Measurements from ENCODE around the gene MYRF.

The MYRF gene

GRCh38 chr11:61816736-61817455 is 64.5 kb downstream of the MYRF start, which contains the start of gene FADS1:
Gene FADS1 (minus strand): TSS chr11:61817003. CDS start chr11:61816929, 74 bp downstream.
- intact Hi-C loops (cut with micrococcal nuclease) = loop anchor here (1.0 to 2.0 kb wide), 2 partner anchors 11 to 18 kb away; partner anchors contain the start of gene FADS2
- Mint-ChIP-seq H3K27me3 (no peaks in the 10 kb centered on the region), H3K9me3 (no peaks in the 10 kb centered on the region), H3K4me1 (ENCODE audit: low read depth) (peaks cover 36% of the 10 kb centered on the region), H3K36me3 (ENCODE audit: low read depth) (peaks cover 48% of the 10 kb centered on the region), H3K27ac (peak within 1 kb of the TSS; percentile 94), H3K4me3 (peak within 1 kb of the TSS; percentile 92)

- peak overlapping the region; percentile 94 for H3K27ac Mint-ChIP-seq
Measured at GRCh38 chr11:61817471-61818202, 65.2 kb downstream of the MYRF start.

GRCh38 chr11:61820174-61820573 is 67.7 kb downstream of the MYRF start:
- intact Hi-C loops (cut with micrococcal nuclease) = no loop called here
- Mint-ChIP-seq H3K36me3 (ENCODE audit: low read depth) (peaks cover 15% of the 10 kb centered on the region), H3K27me3 (no peaks in the 10 kb centered on the region), H3K9me3 (no peaks in the 10 kb centered on the region), H3K4me1 (ENCODE audit: low read depth) (peaks cover 13% of the 10 kb centered on the region), H3K4me3 (no peak overlapping the region), H3K27ac (no peak overlapping the region)

More at GRCh38 chr11:61817471-61818202, 65.2 kb downstream of the MYRF start:
- Mint-ChIP-seq H3K4me3 (peak overlapping the region; percentile 92), H3K9me3 (no peaks in the 10 kb centered on the region), H3K4me1 (ENCODE audit: low read depth) (peaks cover 29% of the 10 kb centered on the region), H3K27me3 (no peaks in the 10 kb centered on the region), H3K36me3 (ENCODE audit: low read depth) (peaks cover 40% of the 10 kb centered on the region)
- intact Hi-C loops (cut with micrococcal nuclease) = loop anchor here (1.0 to 2.0 kb wide), 2 partner anchors 11 to 17 kb away; partner anchors contain the start of gene FADS2

DNA sequence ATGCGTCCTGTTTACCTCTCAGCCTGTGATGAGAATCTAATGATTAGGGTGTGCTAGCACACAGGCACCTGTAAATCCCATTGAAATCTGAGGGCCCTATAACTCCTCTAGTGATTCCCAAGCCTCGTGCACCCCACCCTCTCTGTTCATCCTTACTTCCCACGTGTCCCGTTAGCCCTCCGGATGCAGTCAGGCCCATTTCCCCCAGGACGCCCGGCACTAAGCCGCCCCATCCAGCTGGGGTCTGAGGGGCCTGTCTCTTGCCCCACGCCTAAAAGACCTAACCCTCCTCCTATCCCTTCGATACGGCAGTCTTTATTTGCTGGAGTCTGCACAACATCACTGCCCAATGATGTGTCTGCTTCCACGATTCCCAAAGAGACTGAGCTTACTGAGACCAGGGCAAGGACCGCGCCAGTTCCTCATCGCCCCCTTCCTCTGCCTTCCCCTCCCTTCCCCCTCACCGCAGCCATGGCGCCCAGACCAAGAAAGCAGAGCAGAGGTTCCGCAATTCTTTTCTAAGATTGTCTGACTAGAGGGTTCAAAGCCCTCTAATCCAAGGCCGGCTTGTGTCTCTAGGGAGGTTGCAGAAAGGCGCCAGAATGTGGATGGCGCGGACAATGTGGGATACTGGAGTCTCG is 74.6 kb downstream of the MYRF start:
- peak overlapping the region; percentile 97 for H3K27ac Mint-ChIP-seq
- H3K9me3 Mint-ChIP-seq = no peaks in the 10 kb centered on the region
- intact Hi-C loops (cut with micrococcal nuclease) = no loop called here

GRCh38 chr11:61827571-61828378 is 75.3 kb downstream of the MYRF start, which contains the start of gene FADS2:
Gene FADS2 (plus strand): TSS chr11:61828300. CDS start chr11:61828391, 91 bp downstream.
- Mint-ChIP-seq H3K4me3 (peak within 1 kb of the TSS; percentile 97), H3K36me3 (ENCODE audit: low read depth) (peaks cover 51% of the 10 kb centered on the region), H3K9me3 (no peaks in the 10 kb centered on the region), H3K27ac (peak within 1 kb of the TSS; percentile 97), H3K4me1 (ENCODE audit: low read depth) (peaks cover 58% of the 10 kb centered on the region), H3K27me3 (no peaks in the 10 kb centered on the region)
- intact Hi-C loops (cut with micrococcal nuclease) = loop anchor here (1.0 kb wide), 1 partner anchor 10 kb away; the partner anchor contains the start of gene FADS1

More for the DNA sequence above, 74.6 kb downstream of the MYRF start:
- Mint-ChIP-seq H3K36me3 (ENCODE audit: low read depth) (peaks cover 44% of the 10 kb centered on the region), H3K27me3 (no peaks in the 10 kb centered on the region), H3K4me1 (ENCODE audit: low read depth) (peaks cover 51% of the 10 kb centered on the region), H3K4me3 (peak overlapping the region; percentile 97)

GRCh38 chr11:61828379-61828628 is 75.9 kb downstream of the MYRF start:
- H3K4me3 Mint-ChIP-seq = peak overlapping the region; percentile 97
- no peaks in the 10 kb centered on the region for H3K9me3 Mint-ChIP-seq
- H3K27me3 Mint-ChIP-seq = no peaks in the 10 kb centered on the region
- intact Hi-C loops (cut with micrococcal nuclease) = loop anchor here (1.0 kb wide), 1 partner anchor 11 kb away; the partner anchor contains the start of gene FADS1
- H3K27ac Mint-ChIP-seq = peak overlapping the region; percentile 97
- peaks cover 63% of the 10 kb centered on the region for H3K4me1 Mint-ChIP-seq (ENCODE audit: low read depth)
- peaks cover 57% of the 10 kb centered on the region for H3K36me3 Mint-ChIP-seq (ENCODE audit: low read depth)

DNA sequence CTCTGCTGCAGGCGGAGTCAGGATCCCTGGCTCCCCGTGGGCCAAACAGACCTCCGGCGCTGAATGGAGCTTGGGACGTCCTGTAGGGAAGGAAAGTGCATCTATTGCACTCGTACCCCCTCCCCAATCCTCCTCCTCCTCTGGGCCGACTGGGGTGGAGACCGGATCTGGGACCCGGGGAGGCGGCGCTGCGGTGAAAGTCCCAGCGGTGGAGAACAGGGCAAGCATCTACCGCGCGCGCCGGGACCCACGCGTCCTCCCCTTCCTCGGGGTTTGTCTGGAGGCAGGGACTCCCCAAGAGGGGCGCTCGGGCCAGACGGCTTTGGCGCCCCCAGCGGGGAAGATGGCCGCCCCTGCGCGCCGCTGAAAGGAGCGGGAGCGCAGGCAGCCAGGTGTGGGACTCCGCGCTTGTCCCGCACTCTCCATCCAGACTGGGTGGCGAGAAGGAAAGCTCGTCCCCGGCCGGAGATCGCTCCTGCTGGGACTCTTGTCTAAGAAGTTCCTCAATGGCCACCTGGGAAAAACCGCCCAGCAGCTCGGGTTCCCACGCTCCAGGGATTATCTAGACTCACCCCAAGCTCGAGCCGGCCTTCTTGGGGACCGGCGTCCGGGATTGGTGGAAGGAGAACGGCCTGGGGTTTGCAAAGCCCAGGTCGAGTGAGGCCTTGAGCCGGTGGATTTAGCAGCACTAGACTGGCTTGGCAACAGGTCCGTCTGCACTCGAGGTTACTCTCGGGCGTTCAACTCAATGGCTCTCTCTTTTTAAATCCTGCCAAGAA is 76.4 kb downstream of the MYRF start:
- Mint-ChIP-seq H3K9me3 (no peaks in the 10 kb centered on the region), H3K27ac (peak overlapping the region; percentile 97), H3K4me1 (ENCODE audit: low read depth) (peaks cover 68% of the 10 kb centered on the region), H3K4me3 (peak overlapping the region; percentile 97), H3K27me3 (no peaks in the 10 kb centered on the region), H3K36me3 (ENCODE audit: low read depth) (peaks cover 62% of the 10 kb centered on the region)
- intact Hi-C loops (cut with micrococcal nuclease) = loop anchor here (1.0 kb wide), 1 partner anchor 12 kb away; the partner anchor contains the start of gene FADS1

- intact Hi-C loops (cut with micrococcal nuclease) = no loop called here
- Mint-ChIP-seq H3K9me3 (no peaks in the 10 kb centered on the region), H3K4me3 (peak overlapping the region; percentile 97), H3K27ac (peak overlapping the region; percentile 97), H3K4me1 (ENCODE audit: low read depth) (peaks cover 73% of the 10 kb centered on the region), H3K27me3 (no peaks in the 10 kb centered on the region), H3K36me3 (ENCODE audit: low read depth) (peaks cover 66% of the 10 kb centered on the region)
Measured at GRCh38 chr11:61829806-61830205, 77.4 kb downstream of the MYRF start.

- Mint-ChIP-seq H3K9me3 (no peaks in the 10 kb centered on the region), H3K4me1 (ENCODE audit: low read depth) (peaks cover 78% of the 10 kb centered on the region), H3K4me3 (peak overlapping the region; percentile 97), H3K27ac (peak overlapping the region; percentile 20), H3K27me3 (no peaks in the 10 kb centered on the region), H3K36me3 (ENCODE audit: low read depth) (peaks cover 68% of the 10 kb centered on the region)
- intact Hi-C loops (cut with micrococcal nuclease) = no loop called here
Measured at GRCh38 chr11:61830237-61831105, 78.0 kb downstream of the MYRF start.

- intact Hi-C loops (cut with micrococcal nuclease) = no loop called here
- H3K36me3 Mint-ChIP-seq (ENCODE audit: low read depth) = peaks cover 78% of the 10 kb centered on the region
- no peaks in the 10 kb centered on the region for H3K27me3 Mint-ChIP-seq
- no peaks in the 10 kb centered on the region for H3K9me3 Mint-ChIP-seq
- peaks cover 71% of the 10 kb centered on the region for H3K4me1 Mint-ChIP-seq (ENCODE audit: low read depth)
- no peak overlapping the region for H3K4me3 Mint-ChIP-seq
- H3K27ac Mint-ChIP-seq = peak overlapping the region; percentile 94
Measured at GRCh38 chr11:61832207-61832606, 79.8 kb downstream of the MYRF start.

GRCh38 chr11:61832754-61833153 is 80.3 kb downstream of the MYRF start:
- H3K4me1 Mint-ChIP-seq (ENCODE audit: low read depth) = peaks cover 70% of the 10 kb centered on the region
- no peaks in the 10 kb centered on the region for H3K27me3 Mint-ChIP-seq
- peak overlapping the region; percentile 94 for H3K27ac Mint-ChIP-seq
- no peak overlapping the region for H3K4me3 Mint-ChIP-seq
- no peaks in the 10 kb centered on the region for H3K9me3 Mint-ChIP-seq
- H3K36me3 Mint-ChIP-seq (ENCODE audit: low read depth) = peaks cover 82% of the 10 kb centered on the region
- intact Hi-C loops (cut with micrococcal nuclease) = no loop called here

- intact Hi-C loops (cut with micrococcal nuclease) = no loop called here
- Mint-ChIP-seq H3K9me3 (no peaks in the 10 kb centered on the region), H3K4me1 (ENCODE audit: low read depth) (peaks cover 70% of the 10 kb centered on the region), H3K27me3 (no peaks in the 10 kb centered on the region), H3K4me3 (peak overlapping the region; percentile 67), H3K36me3 (ENCODE audit: low read depth) (peaks cover 82% of the 10 kb centered on the region), H3K27ac (peak overlapping the region; percentile 94)
Measured at GRCh38 chr11:61833471-61833870, 81.0 kb downstream of the MYRF start.
